ENCODE measurements around the gene CNGB1. TPM values are rescaled to one million over a fixed set of nuclear protein-coding genes. Genes with fewer than 3 reads are reported as not detected.
"Not testable (repeated sequence)": the region's sequence is repeated elsewhere in the genome, so short reads cannot be mapped to it uniquely, and the experiment has no call there.

The CNGB1 gene
- total RNA-seq, 1 donor from 2014 or later, result 0.91 TPM

DNA sequence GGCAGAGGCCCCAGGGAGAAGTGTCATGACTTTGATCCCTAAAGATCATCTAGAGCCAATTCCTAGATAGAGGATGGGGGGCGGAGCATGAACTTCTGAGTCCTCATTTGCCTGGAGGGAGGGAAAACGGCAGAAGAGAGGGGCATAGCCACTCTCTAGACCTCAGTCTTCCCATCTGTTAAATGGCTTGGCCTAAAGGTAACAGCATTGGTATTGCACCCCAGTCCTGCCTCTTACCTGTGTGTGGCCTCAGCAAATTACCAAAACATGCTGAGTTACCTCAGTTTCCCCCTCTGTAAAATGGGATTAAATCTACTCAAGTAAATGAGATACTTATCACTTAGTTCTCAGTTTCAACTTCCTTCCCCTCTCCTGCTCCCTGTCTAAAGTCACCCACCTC, 47.5 kb downstream of the CNGB1 start:
- Mint-ChIP-seq H3K9me3 (ENCODE audit: unreplicated experiment) (no peaks in the 10 kb centered on the region), H3K27ac (ENCODE audit: unreplicated experiment) (no peak overlapping the region)
- TF ChIP-seq, protein P1, sequence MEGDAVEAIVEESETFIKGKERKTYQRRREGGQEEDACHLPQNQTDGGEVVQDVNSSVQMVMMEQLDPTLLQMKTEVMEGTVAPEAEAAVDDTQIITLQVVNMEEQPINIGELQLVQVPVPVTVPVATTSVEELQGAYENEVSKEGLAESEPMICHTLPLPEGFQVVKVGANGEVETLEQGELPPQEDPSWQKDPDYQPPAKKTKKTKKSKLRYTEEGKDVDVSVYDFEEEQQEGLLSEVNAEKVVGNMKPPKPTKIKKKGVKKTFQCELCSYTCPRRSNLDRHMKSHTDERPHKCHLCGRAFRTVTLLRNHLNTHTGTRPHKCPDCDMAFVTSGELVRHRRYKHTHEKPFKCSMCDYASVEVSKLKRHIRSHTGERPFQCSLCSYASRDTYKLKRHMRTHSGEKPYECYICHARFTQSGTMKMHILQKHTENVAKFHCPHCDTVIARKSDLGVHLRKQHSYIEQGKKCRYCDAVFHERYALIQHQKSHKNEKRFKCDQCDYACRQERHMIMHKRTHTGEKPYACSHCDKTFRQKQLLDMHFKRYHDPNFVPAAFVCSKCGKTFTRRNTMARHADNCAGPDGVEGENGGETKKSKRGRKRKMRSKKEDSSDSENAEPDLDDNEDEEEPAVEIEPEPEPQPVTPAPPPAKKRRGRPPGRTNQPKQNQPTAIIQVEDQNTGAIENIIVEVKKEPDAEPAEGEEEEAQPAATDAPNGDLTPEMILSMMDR (IDR thresholded peaks at IDR 0.05; ENCODE audit: partially characterized antibody, unreplicated experiment), result no peak

DNA sequence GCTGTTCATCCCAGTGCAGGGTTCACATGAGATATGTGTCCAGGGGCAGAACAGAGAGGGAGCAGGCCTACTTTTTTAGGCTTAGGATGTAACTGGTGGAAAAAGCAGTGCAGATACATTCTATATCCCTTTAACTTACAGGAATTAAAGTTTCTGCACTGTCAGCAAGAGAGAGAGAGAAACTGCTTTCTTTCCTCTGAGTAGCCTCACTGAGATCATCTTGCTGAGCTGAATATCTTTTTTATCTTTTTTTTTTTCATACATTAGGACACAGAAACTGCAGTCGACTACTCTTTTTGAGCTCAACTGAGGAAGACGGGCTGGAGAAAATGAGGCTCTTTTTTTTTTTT, 50.1 kb downstream of the CNGB1 start:
- peaks cover 4% of the 10 kb centered on the region for H3K36me3 Mint-ChIP-seq (ENCODE audit: unreplicated experiment)
- H3K4me3 Mint-ChIP-seq (ENCODE audit: unreplicated experiment), result no peak overlapping the region
- DNase-seq, result no peak
- no peaks in the 10 kb centered on the region for H3K9me3 Mint-ChIP-seq (ENCODE audit: unreplicated experiment)
- H3K27ac Mint-ChIP-seq (ENCODE audit: unreplicated experiment), result no peak overlapping the region
- TF ChIP-seq, protein P1 (IDR thresholded peaks at IDR 0.05; ENCODE audit: partially characterized antibody, unreplicated experiment), result no peak
- peaks cover 3% of the 10 kb centered on the region for H3K27me3 Mint-ChIP-seq (ENCODE audit: unreplicated experiment)
- H3K4me1 Mint-ChIP-seq (ENCODE audit: low read depth, unreplicated experiment), result no peaks in the 10 kb centered on the region

More for the DNA sequence above, 47.5 kb downstream of the CNGB1 start:
- H3K4me1 Mint-ChIP-seq (ENCODE audit: low read depth, unreplicated experiment), result no peaks in the 10 kb centered on the region
- DNase-seq, result no peak
- H3K4me3 Mint-ChIP-seq (ENCODE audit: unreplicated experiment), result no peak overlapping the region
- H3K36me3 Mint-ChIP-seq (ENCODE audit: unreplicated experiment), result peaks cover 4% of the 10 kb centered on the region
- H3K27me3 Mint-ChIP-seq (ENCODE audit: unreplicated experiment), result peaks cover 5% of the 10 kb centered on the region

DNA sequence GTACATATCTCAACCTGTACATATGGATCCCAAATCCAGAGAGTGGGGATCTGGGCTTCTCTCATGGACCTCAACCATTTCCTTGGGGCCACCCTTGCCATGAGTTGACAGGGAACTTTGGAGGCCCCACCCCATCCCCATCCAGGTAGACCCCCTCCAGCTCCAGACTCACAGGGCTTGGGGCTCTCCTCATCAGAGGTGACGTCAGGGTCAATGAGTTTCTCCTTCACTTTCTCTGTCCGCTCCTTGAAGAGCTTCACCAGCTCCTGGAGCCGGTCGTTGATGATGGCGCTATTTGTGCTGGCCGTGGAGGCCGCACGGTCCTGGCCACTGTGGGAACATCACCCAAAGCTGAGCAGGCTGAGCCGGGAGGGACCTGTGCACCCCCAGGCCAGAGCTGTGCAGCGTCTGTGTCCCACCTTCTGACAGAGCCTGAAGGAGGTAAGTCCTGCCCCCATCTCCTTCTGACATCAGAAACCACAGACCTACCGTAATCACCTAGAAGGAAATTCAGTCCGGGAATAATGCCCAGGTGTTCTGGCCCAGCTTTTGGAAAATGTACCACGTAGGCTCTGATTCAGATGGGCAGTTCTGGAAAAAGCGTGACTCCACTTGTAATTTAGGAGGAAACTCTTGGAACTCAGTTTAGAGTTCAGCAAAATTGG, 50.6 kb downstream of the CNGB1 start:
- Mint-ChIP-seq H3K4me1 (ENCODE audit: low read depth, unreplicated experiment) (no peaks in the 10 kb centered on the region), H3K36me3 (ENCODE audit: unreplicated experiment) (peaks cover 4% of the 10 kb centered on the region), H3K27ac (ENCODE audit: unreplicated experiment) (no peak overlapping the region), H3K9me3 (ENCODE audit: unreplicated experiment) (no peaks in the 10 kb centered on the region), H3K27me3 (ENCODE audit: unreplicated experiment) (peaks cover 3% of the 10 kb centered on the region), H3K4me3 (ENCODE audit: unreplicated experiment) (no peak overlapping the region)
- DNase-seq, result no peak
- TF ChIP-seq, protein P1 (IDR thresholded peaks at IDR 0.05; ENCODE audit: partially characterized antibody, unreplicated experiment), result no peak

DNA sequence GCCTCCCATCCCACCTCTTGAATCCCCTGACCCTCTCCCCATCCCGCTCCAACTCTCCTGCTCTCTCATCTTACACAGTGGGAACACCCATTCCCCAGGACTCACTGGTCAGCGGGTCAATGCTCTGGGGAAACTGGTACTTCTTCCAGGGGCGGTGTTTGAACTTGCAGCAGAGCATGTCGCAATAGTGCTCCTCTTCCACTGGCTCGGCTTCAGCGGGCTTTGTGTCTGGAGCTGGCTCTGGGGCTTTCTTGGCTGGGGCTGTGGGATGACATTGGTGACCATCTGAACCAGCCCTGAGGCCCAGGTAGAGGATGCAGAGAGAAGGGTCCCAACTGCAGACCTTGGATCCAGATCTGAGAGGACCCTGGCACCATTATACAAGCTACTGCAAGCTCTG, 51.9 kb downstream of the CNGB1 start:
- H3K36me3 Mint-ChIP-seq (ENCODE audit: unreplicated experiment), result peaks cover 4% of the 10 kb centered on the region
- peaks cover 3% of the 10 kb centered on the region for H3K27me3 Mint-ChIP-seq (ENCODE audit: unreplicated experiment)
- no peaks in the 10 kb centered on the region for H3K4me1 Mint-ChIP-seq (ENCODE audit: low read depth, unreplicated experiment)
- TF ChIP-seq, protein P1 (IDR thresholded peaks at IDR 0.05; ENCODE audit: partially characterized antibody, unreplicated experiment), result no peak
- H3K4me3 Mint-ChIP-seq (ENCODE audit: unreplicated experiment), result no peak overlapping the region
- DNase-seq, result no peak
- no peaks in the 10 kb centered on the region for H3K9me3 Mint-ChIP-seq (ENCODE audit: unreplicated experiment)
- no peak overlapping the region for H3K27ac Mint-ChIP-seq (ENCODE audit: unreplicated experiment)

DNA sequence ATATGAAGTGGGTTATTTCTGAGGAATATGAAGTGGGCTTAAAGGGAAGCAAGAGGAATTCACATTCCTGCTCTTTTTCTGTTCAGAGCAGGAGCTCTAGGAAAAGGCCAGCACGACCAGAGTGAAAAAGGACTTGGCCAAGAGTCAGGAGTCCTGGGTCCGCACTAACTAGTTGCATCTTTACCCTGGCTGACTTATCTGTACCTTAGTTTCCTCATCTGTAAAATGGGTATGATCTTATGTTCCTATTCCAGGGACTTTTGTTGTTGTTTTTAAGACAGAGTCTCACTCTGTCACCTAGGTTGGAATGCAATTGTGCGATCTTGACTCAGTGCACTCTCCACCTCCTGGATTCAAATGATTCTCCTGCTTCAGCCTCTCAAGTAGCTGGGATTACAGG, 52.5 kb downstream of the CNGB1 start:
- Mint-ChIP-seq H3K4me1 (ENCODE audit: low read depth, unreplicated experiment) (no peaks in the 10 kb centered on the region), H3K4me3 (ENCODE audit: unreplicated experiment) (no peak overlapping the region), H3K27ac (ENCODE audit: unreplicated experiment) (no peak overlapping the region), H3K36me3 (ENCODE audit: unreplicated experiment) (peaks cover under 1% of the 10 kb centered on the region), H3K9me3 (ENCODE audit: unreplicated experiment) (no peaks in the 10 kb centered on the region), H3K27me3 (ENCODE audit: unreplicated experiment) (peaks cover 2% of the 10 kb centered on the region)
- TF ChIP-seq, protein P1 (IDR thresholded peaks at IDR 0.05; ENCODE audit: partially characterized antibody, unreplicated experiment), result no peak
- DNase-seq, result no peak

DNA sequence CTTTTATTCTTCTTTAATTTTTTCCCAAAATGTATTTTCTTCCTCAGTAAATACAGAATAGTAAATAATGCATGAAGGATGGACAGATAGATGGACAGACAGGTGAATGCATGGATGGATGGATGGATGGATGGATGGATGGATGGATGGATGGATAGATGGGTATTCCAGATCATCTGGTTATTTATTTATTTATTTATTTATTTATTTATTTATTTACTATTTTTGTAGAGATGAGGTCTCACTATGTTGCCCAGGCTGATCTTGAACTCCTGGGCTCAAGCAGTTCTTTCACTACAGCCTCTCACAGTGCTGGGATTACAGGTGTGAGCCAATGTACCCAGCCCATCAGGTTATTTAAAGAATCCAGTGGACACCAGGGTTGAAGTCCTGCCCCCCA, 53.0 kb downstream of the CNGB1 start:
- not testable (repeated sequence) for H3K27ac Mint-ChIP-seq (ENCODE audit: unreplicated experiment); H3K27me3 Mint-ChIP-seq (ENCODE audit: unreplicated experiment); H3K4me3 Mint-ChIP-seq (ENCODE audit: unreplicated experiment); H3K9me3 Mint-ChIP-seq (ENCODE audit: unreplicated experiment); DNase-seq; H3K36me3 Mint-ChIP-seq (ENCODE audit: unreplicated experiment); H3K4me1 Mint-ChIP-seq (ENCODE audit: low read depth, unreplicated experiment)

DNA sequence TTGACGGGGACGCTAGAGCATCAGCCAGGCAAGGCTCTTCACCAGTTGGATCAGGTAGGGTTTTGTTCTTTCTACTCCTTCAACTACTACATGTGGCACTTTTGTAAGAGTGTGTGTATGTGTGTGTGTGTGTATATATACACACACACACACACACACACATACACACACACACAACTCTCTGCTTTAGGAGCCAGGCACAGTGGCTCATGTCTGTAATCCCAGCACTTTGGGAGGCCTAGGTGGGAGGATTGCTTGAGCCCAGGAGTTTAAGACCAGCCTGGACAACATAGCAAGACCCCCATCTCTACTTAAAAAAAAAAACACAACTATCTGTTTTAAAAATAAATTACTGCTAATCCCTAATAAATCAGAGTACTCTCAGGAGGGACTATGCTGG, 53.4 kb downstream of the CNGB1 start:
- not testable (repeated sequence) for H3K4me3 Mint-ChIP-seq (ENCODE audit: unreplicated experiment); H3K36me3 Mint-ChIP-seq (ENCODE audit: unreplicated experiment); H3K27me3 Mint-ChIP-seq (ENCODE audit: unreplicated experiment); DNase-seq; H3K9me3 Mint-ChIP-seq (ENCODE audit: unreplicated experiment); H3K4me1 Mint-ChIP-seq (ENCODE audit: low read depth, unreplicated experiment); H3K27ac Mint-ChIP-seq (ENCODE audit: unreplicated experiment)

All from glutamatergic neuron (in vitro differentiated cells).